ENCODE data around the gene NRXN2. TPM values are rescaled to one million over a fixed set of nuclear protein-coding genes. Genes with fewer than 3 reads are reported as not detected.

Gene NRXN2
- total RNA-seq, 1 donor from 2014 or later: 2.2 TPM

- H3K4me1 Mint-ChIP-seq: peaks cover 29% of the 10 kb centered on the region
- Histone ChIP-seq H3K79me2 (ENCODE audit: low read depth) (no peaks in the 10 kb centered on the region), H3K27ac (no peak overlapping the region), H3K9ac (no peak overlapping the region), H3K36me3 (no peaks in the 10 kb centered on the region), H3K27me3 (no peaks in the 10 kb centered on the region), H4K20me1 (ENCODE audit: low read depth) (no peaks in the 10 kb centered on the region), H3K4me3 (no peak overlapping the region), H2AFZ (replicated peaks) (no peak overlapping the region), H3K9me3 (ENCODE audit: low read depth) (no peaks in the 10 kb centered on the region), H3K4me2 (peak overlapping the region; percentile 4), H3F3A (ENCODE audit: low read depth) (no peaks in the 10 kb centered on the region), H3K4me1 (peaks cover 15% of the 10 kb centered on the region)
- no peak overlapping the region for H3K27ac Mint-ChIP-seq
- TF ChIP-seq CTCF (IDR thresholded peaks at IDR 0.05) (no peak), EZH2 (IDR thresholded peaks at IDR 0.05) (no peak), EZH2phosphoT487 (IDR thresholded peaks at IDR 0.05) (no peak)
- peaks cover under 1% of the 10 kb centered on the region for H3K36me3 Mint-ChIP-seq
- DNase-seq (ENCODE audit: low spot score): peak; percentile 52
- H3K27me3 Mint-ChIP-seq (ENCODE audit: insufficient read depth, low read depth): peaks cover 12% of the 10 kb centered on the region
- no peaks in the 10 kb centered on the region for H3K9me3 Mint-ChIP-seq
- no peak overlapping the region for H3K4me3 Mint-ChIP-seq
Measured at GRCh38 chr11:64608636-64609035, 114.4 kb downstream of the NRXN2 start.

- Histone ChIP-seq H3K79me2 (ENCODE audit: low read depth) (no peaks in the 10 kb centered on the region), H4K20me1 (ENCODE audit: low read depth) (no peaks in the 10 kb centered on the region), H3K27ac (no peak overlapping the region), H3K9ac (no peak overlapping the region), H3K9me3 (ENCODE audit: low read depth) (no peaks in the 10 kb centered on the region), H3K27me3 (no peaks in the 10 kb centered on the region), H2AFZ (replicated peaks) (no peak overlapping the region), H3F3A (ENCODE audit: low read depth) (no peaks in the 10 kb centered on the region), H3K4me2 (peak overlapping the region; percentile 4), H3K36me3 (no peaks in the 10 kb centered on the region), H3K4me1 (peaks cover 15% of the 10 kb centered on the region), H3K4me3 (no peak overlapping the region)
- Mint-ChIP-seq H3K27ac (no peak overlapping the region), H3K36me3 (no peaks in the 10 kb centered on the region), H3K4me1 (peaks cover 33% of the 10 kb centered on the region), H3K9me3 (no peaks in the 10 kb centered on the region), H3K4me3 (no peak overlapping the region), H3K27me3 (ENCODE audit: insufficient read depth, low read depth) (peaks cover 12% of the 10 kb centered on the region)
- peak; percentile 56 for DNase-seq (ENCODE audit: low spot score)
- TF ChIP-seq EZH2phosphoT487 (IDR thresholded peaks at IDR 0.05) (no peak), CTCF (IDR thresholded peaks at IDR 0.05) (no peak), EZH2 (IDR thresholded peaks at IDR 0.05) (no peak)
Measured at GRCh38 chr11:64608046-64608445, 115.0 kb downstream of the NRXN2 start.

GRCh38 chr11:64607381-64607985, 115.5 kb downstream of the NRXN2 start:
- peaks cover 12% of the 10 kb centered on the region for H3K27me3 Mint-ChIP-seq (ENCODE audit: insufficient read depth, low read depth)
- no peak overlapping the region for H3K27ac Mint-ChIP-seq
- Histone ChIP-seq H3K4me2 (no peak overlapping the region), H2AFZ (replicated peaks) (no peak overlapping the region), H3K4me1 (peaks cover 15% of the 10 kb centered on the region), H3K9ac (no peak overlapping the region), H3K79me2 (ENCODE audit: low read depth) (no peaks in the 10 kb centered on the region), H3K36me3 (no peaks in the 10 kb centered on the region), H3K27ac (no peak overlapping the region), H3F3A (ENCODE audit: low read depth) (no peaks in the 10 kb centered on the region), H3K9me3 (ENCODE audit: low read depth) (no peaks in the 10 kb centered on the region), H4K20me1 (ENCODE audit: low read depth) (no peaks in the 10 kb centered on the region), H3K27me3 (no peaks in the 10 kb centered on the region), H3K4me3 (no peak overlapping the region)
- no peak for DNase-seq (ENCODE audit: low spot score)
- no peak overlapping the region for H3K4me3 Mint-ChIP-seq
- TF ChIP-seq CTCF (IDR thresholded peaks at IDR 0.05) (no peak), EZH2phosphoT487 (IDR thresholded peaks at IDR 0.05) (no peak), EZH2 (IDR thresholded peaks at IDR 0.05) (no peak)
- H3K36me3 Mint-ChIP-seq: no peaks in the 10 kb centered on the region
- no peaks in the 10 kb centered on the region for H3K9me3 Mint-ChIP-seq
- H3K4me1 Mint-ChIP-seq: peaks cover 34% of the 10 kb centered on the region
